ENCODE data around the gene VPS72.
"Not testable (repeated sequence)": the region's sequence is repeated elsewhere in the genome, so short reads cannot be mapped to it uniquely, and the experiment has no call there.

The VPS72 gene

GRCh38 chr1:151188667-151189066 is 1.3 kb downstream of the VPS72 start:
- DNase-seq; intact Hi-C loops (cut with DNase I): not testable (repeated sequence)

GRCh38 chr1:151187205-151187604 is 2.8 kb downstream of the VPS72 start:
- no peak for DNase-seq
- intact Hi-C loops (cut with DNase I): no loop called here

- intact Hi-C loops (cut with DNase I): no loop called here
- no peak for DNase-seq
These were observed 5.8 kb downstream of the VPS72 start for GRCh38 chr1:151184211-151184610.

- DNase-seq: no peak
- intact Hi-C loops (cut with DNase I): no loop called here
These were observed 13.4 kb downstream of the VPS72 start for GRCh38 chr1:151176514-151177045.

- intact Hi-C loops (cut with DNase I): no loop called here
- no peak for DNase-seq
These were observed 14.1 kb downstream of the VPS72 start, which contains the start of gene TMOD4 for GRCh38 chr1:151175863-151176262. TMOD4 (minus strand) TSS chr1:151175981; CDS start chr1:151174875, 1,106 bp downstream.

DNA sequence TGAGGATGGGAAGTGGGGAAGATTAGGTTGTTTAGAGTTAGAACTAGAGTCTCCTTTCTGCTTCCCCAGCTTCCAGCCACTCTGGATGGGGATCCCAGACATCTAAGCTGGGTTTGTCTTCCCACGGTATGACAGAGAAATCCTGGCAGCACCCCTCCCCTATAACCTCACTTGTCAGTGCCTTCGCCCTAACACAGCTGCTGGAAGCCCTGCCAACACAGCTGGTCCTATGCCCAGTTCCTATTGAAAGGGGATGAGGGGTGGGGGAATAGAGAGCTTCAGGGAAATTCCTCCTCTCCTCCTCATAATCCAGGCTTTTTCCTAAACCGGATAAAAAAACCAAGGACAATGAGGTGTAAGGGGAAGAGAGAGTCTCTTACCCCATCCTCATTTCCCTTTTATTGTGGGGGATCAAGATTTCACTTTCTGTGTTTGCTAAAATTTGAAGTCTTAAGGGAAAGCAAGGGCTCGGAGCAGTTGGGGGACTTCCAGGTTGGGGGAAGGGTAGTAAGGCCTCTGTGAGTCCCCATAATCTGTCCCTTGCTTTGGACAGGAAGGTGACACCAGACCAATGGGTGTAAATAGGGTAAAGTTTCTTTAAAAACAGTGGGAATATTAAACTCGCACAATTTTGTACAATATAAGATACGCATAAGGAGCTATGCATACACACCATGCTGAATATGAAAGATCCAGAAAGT is 14.8 kb downstream of the VPS72 start:
- intact Hi-C loops (cut with DNase I): no loop called here
- peak in 9 of 10 donors; percentile 37 to 97 (median 77) for DNase-seq

DNA sequence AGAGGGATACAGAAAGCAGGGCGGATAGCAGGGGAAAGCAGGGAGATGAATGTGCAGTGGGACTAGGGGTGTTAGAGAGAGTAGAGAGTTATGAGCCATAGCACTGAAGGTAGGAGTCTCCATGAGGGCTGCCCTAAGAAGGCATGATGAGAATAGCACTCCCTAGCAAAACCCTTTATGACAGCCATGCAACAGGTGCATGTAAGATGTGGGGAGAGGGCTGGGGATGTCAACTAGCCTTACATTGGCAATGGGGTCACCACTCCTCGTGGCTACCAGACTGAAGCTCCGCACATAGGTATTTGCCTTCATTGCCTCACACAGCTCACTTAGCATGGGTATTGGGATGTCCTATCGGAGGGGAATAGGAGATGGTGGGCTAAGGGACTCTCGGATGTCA is 18.8 kb downstream of the VPS72 start:
- intact Hi-C loops (cut with DNase I): no loop called here
- DNase-seq: no peak

- peak in 1 of 10 donors; percentile 68 for DNase-seq
- intact Hi-C loops (cut with DNase I): no loop called here
These were observed 22.9 kb downstream of the VPS72 start for GRCh38 chr1:151167116-151167515.

DNA sequence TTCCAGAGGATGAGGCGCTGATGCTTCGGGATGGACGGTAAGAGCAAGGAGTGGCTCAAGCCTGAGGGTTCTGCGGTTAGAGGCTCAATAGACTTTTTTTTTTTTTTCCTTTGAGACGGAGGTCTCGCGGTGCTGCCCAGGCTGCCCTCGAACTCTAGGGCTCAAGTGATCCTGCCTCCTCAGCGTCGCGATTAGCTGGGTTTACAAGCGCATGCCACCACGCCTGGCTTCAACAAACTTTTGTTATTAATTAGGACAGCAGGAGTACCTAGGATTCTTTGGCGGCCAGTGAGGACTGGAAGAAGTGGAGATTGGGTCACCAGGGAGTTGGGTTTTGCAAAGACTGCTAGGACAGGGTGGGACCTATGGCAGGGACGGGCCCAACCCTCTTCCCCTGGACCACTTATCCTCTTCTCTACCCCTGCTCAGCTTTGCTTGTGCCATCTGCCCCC is 23.5 kb downstream of the VPS72 start:
- intact Hi-C loops (cut with DNase I): no loop called here
- DNase-seq: peak in 1 of 10 donors; percentile 33

DNA sequence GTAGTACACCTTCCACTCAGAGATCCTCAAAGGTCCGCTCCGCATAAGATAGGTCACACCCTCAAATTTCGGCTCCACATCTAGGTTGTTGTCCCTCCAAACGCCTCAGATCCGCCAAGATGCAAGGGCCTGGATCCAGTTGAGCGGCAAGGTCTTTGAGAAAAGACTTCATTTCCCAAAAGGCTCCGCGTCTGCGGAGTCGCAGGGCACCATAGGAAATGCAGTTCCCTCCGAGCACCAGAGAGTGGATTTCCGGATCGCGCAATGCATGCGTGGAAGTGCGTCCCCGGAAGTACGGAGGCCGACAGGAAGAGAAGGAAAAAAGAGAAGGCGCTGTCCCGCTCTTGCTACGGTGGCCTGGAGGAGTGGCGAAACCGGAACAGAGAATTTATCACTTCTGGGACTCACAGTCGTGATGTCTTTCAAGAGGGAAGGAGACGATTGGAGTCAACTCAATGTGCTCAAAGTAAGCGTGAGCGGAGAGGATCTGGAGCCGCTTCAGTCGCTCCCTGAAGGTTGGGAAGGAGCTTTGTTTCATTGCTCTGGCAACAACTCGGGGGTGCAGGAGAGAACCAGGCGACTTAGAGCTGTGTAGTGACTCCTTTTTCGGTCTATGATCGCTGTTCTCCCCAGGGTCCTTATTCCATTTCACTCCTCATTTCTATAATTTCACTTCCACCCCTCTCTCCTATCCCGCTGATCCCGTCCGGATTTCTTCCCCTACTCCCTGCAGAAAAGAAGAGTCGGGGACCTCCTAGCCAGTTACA is 24.1 kb downstream of the VPS72 start, which contains the start of the genes LYSMD1 and SCNM1:
LYSMD1 (minus strand) TSS at position 165 of the 767 bp plus-strand sequence. CDS start 644 bp downstream, outside the sequence.
SCNM1 (plus strand) TSS at position 407 of the 767 bp plus-strand sequence; CDS start at position 416, 9 bp downstream.
- peak; percentile 94 to 99 (median 97) for DNase-seq

DNA sequence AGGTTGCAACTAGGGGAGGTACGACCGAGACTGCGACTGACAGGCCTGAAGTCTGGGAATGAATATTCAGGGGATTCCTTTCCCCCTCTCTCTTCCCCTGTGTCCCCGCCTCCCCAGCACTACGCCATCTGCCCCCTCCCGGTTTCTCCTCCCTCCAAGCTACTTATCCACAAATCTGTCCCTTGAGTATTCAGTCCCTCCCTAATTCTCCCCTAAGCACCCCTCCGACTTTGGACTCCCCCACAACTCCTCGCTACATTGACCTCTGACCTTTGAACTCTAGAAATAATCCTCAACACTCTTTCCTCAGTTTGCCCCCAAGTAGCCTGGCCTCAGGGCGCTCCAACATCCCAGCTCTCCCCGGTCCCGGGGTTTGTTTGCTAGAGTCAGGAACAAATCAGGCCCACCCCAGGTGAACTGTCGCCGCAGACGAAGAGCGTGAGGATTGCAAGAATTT is 24.7 kb downstream of the VPS72 start:
- DNase-seq: peak in 9 of 10 donors; percentile 28 to 92 (median 53)
- intact Hi-C loops (cut with DNase I): no loop called here

More for the DNA sequence above, 24.1 kb downstream of the VPS72 start, which contains the start of the genes LYSMD1 and SCNM1:
- intact Hi-C loops (cut with DNase I): no loop called here

- intact Hi-C loops (cut with DNase I): no loop called here
These were observed 25.2 kb downstream of the VPS72 start for GRCh38 chr1:151164732-151165280.

GRCh38 chr1:151159373-151159772 is 30.6 kb downstream of the VPS72 start:
- no peak for DNase-seq
- intact Hi-C loops (cut with DNase I): loop anchor here (5.0 kb wide), 1 partner anchor 137 kb away; no protein-coding TSS in a partner anchor

More at GRCh38 chr1:151164732-151165280, 25.2 kb downstream of the VPS72 start:
- DNase-seq: no peak

DNA sequence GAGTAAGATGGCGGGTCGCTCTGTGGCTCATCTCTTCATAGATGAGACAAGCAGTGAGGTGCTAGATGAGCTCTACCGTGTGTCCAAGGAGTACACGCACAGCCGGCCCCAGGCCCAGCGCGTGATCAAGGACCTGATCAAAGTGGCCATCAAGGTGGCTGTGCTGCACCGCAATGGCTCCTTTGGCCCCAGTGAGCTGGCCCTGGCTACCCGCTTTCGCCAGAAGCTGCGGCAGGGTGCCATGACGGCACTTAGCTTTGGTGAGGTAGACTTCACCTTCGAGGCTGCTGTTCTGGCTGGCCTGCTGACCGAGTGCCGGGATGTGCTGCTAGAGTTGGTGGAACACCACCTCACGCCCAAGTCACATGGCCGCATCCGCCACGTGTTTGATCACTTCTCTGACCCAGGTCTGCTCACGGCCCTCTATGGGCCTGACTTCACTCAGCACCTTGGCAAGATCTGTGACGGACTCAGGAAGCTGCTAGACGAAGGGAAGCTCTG is 31.2 kb downstream of the VPS72 start:
- peak in 1 of 10 donors; percentile 82 for DNase-seq
- intact Hi-C loops (cut with DNase I): loop anchor here (5.0 kb wide), 1 partner anchor 136 kb away; no protein-coding TSS in a partner anchor

DNA sequence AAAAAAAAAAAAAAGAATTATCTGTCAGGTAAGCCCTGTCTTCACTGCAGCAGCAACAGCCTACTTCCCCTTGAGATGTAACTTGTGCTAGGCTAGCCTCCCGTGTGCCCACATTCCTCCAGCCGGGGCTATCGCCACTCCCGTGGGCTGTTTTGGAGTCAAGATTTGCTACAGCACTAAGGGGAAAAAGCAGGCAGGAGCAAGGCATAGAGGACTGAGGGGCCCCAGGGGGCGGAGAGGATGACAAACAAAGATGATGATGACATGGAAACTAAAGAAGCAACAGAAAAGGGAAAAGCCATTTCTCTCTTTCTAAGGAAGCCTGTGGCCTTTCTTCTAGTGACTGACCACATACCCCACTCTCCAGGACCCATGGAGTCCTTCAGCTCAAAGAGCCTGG is 31.7 kb downstream of the VPS72 start:
- DNase-seq: peak in 1 of 10 donors; percentile 62
- intact Hi-C loops (cut with DNase I): loop anchor here (5.0 kb wide), 1 partner anchor 136 kb away; no protein-coding TSS in a partner anchor

DNA sequence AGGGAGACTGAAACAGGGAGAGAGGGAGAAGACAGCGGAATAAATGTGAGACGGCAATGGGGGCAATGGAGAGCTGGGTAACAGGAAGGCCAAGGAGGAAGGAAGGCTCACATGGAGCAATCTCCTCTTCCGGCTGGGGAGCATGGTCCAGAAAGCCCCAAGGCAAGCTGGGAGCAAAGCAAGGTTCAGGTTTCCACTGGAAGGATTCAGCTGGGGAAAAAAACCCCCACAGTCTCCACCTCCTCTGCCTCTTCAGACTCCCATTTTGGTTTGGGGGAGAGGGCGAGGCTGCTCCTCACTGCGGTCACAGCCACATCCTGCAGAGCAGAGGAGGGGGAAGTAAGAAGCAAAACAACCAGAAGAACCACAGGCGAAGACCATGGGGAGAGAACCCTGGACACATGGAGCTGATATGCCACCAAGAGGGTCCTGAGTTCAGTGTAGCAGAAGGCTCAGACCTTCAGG is 32.9 kb downstream of the VPS72 start:
- DNase-seq: peak in 1 of 10 donors; percentile 61
- intact Hi-C loops (cut with DNase I): loop anchor here (2.0 to 5.0 kb wide), 2 partner anchors 58 to 135 kb away; no protein-coding TSS in a partner anchor

- peak in 2 of 10 donors; percentile 67 to 88 for DNase-seq
- intact Hi-C loops (cut with DNase I): loop anchor here (2.0 to 5.0 kb wide), 2 partner anchors 58 to 134 kb away; no protein-coding TSS in a partner anchor
These were observed 33.5 kb downstream of the VPS72 start, which contains the start of gene TNFAIP8L2 for GRCh38 chr1:151156515-151156819. TNFAIP8L2 (plus strand) TSS chr1:151156649; CDS start chr1:151158698, 2,049 bp downstream.

GRCh38 chr1:151147665-151148064 is 42.3 kb downstream of the VPS72 start:
- intact Hi-C loops (cut with DNase I): loop anchor here (10.0 kb wide), 1 partner anchor 73 kb away; the partner anchor contains the start of gene GABPB2
- no peak for DNase-seq

- intact Hi-C loops (cut with DNase I): loop anchor here (10.0 kb wide), 1 partner anchor 72 kb away; the partner anchor contains the start of gene GABPB2
- DNase-seq: peak in 1 of 10 donors; percentile 13
These were observed 42.9 kb downstream of the VPS72 start for GRCh38 chr1:151147132-151147503.

All from posterior cingulate gyrus (tissue), 11 donors.